Measurements from ENCODE around the gene PLA2G2D.

The PLA2G2D gene

GRCh38 chr1:20090119-20090518 is 29.2 kb downstream of the PLA2G2D start:
- H3K36me3 Mint-ChIP-seq: no peaks in the 10 kb centered on the region
- H3K4me1 Mint-ChIP-seq: no peaks in the 10 kb centered on the region
- ATAC-seq: no peak
- no peak overlapping the region for H3K4me3 Mint-ChIP-seq
- H3K27ac Mint-ChIP-seq: no peak overlapping the region
- no peaks in the 10 kb centered on the region for H3K9me3 Mint-ChIP-seq
- DNase-seq (ENCODE audit: low spot score in 2 of 2): no peak

GRCh38 chr1:20089328-20090077 is 29.8 kb downstream of the PLA2G2D start:
- no peak overlapping the region for H3K27ac Mint-ChIP-seq
- no peak overlapping the region for H3K4me3 Mint-ChIP-seq
- ATAC-seq (no peak), DNase-seq (ENCODE audit: low spot score in 2 of 2) (no peak)
- no peaks in the 10 kb centered on the region for H3K9me3 Mint-ChIP-seq
- no peaks in the 10 kb centered on the region for H3K4me1 Mint-ChIP-seq
- H3K36me3 Mint-ChIP-seq: no peaks in the 10 kb centered on the region

GRCh38 chr1:20087668-20088067 is 31.7 kb downstream of the PLA2G2D start:
- ATAC-seq (no peak), DNase-seq (ENCODE audit: low spot score in 2 of 2) (no peak)
- Mint-ChIP-seq H3K27ac (no peak overlapping the region), H3K4me3 (no peak overlapping the region), H3K9me3 (no peaks in the 10 kb centered on the region), H3K4me1 (no peaks in the 10 kb centered on the region), H3K36me3 (no peaks in the 10 kb centered on the region)

- no peak for DNase-seq (ENCODE audit: low spot score in 2 of 2)
- H3K4me3 Mint-ChIP-seq: no peak overlapping the region
These were observed 32.5 kb downstream of the PLA2G2D start for GRCh38 chr1:20086800-20087199.

GRCh38 chr1:20083178-20083944 is 36.0 kb downstream of the PLA2G2D start:
- ATAC-seq: no peak
- Mint-ChIP-seq H3K27ac (no peak overlapping the region), H3K9me3 (no peaks in the 10 kb centered on the region), H3K4me1 (peaks cover 17% of the 10 kb centered on the region), H3K4me3 (no peak overlapping the region), H3K36me3 (no peaks in the 10 kb centered on the region)
- DNase-seq (ENCODE audit: low spot score in 2 of 2): no peak

More at GRCh38 chr1:20086800-20087199, 32.5 kb downstream of the PLA2G2D start:
- H3K36me3 Mint-ChIP-seq: no peaks in the 10 kb centered on the region
- H3K4me1 Mint-ChIP-seq: no peaks in the 10 kb centered on the region
- no peaks in the 10 kb centered on the region for H3K9me3 Mint-ChIP-seq
- H3K27ac Mint-ChIP-seq: no peak overlapping the region
- ATAC-seq: no peak

- H3K27ac Mint-ChIP-seq: no peak overlapping the region
- DNase-seq (ENCODE audit: low spot score in 2 of 2) (no peak), ATAC-seq (no peak)
- peaks cover 23% of the 10 kb centered on the region for H3K4me1 Mint-ChIP-seq
- H3K9me3 Mint-ChIP-seq: no peaks in the 10 kb centered on the region
- no peak overlapping the region for H3K4me3 Mint-ChIP-seq
- no peaks in the 10 kb centered on the region for H3K36me3 Mint-ChIP-seq
These were observed 36.6 kb downstream of the PLA2G2D start for GRCh38 chr1:20082772-20083171.

- H3K4me3 Mint-ChIP-seq: peak overlapping the region; percentile 30
- DNase-seq (ENCODE audit: low spot score in 2 of 2) (no peak), ATAC-seq (no peak)
- H3K4me1 Mint-ChIP-seq: peaks cover 25% of the 10 kb centered on the region
- no peaks in the 10 kb centered on the region for H3K9me3 Mint-ChIP-seq
- H3K27ac Mint-ChIP-seq: peak overlapping the region; percentile 43
- no peaks in the 10 kb centered on the region for H3K36me3 Mint-ChIP-seq
These were observed 38.0 kb downstream of the PLA2G2D start for GRCh38 chr1:20081353-20081810.

- Mint-ChIP-seq H3K9me3 (no peaks in the 10 kb centered on the region), H3K36me3 (no peaks in the 10 kb centered on the region), H3K27ac (peak overlapping the region; percentile 43), H3K4me3 (peak overlapping the region; percentile 30), H3K4me1 (peaks cover 25% of the 10 kb centered on the region)
- DNase-seq (ENCODE audit: low spot score in 2 of 2) (no peak), ATAC-seq (peak; percentile 67)
These were observed 38.6 kb downstream of the PLA2G2D start for GRCh38 chr1:20080441-20081352.

GRCh38 chr1:20079661-20080305 is 39.6 kb downstream of the PLA2G2D start:
- ATAC-seq (no peak), DNase-seq (ENCODE audit: low spot score in 2 of 2) (no peak)
- no peak overlapping the region for H3K27ac Mint-ChIP-seq
- H3K9me3 Mint-ChIP-seq: no peaks in the 10 kb centered on the region
- H3K4me3 Mint-ChIP-seq: no peak overlapping the region
- no peaks in the 10 kb centered on the region for H3K36me3 Mint-ChIP-seq
- H3K4me1 Mint-ChIP-seq: peaks cover 25% of the 10 kb centered on the region

GRCh38 chr1:20078711-20079110 is 40.6 kb downstream of the PLA2G2D start:
- DNase-seq (ENCODE audit: low spot score in 2 of 2): no peak
- H3K36me3 Mint-ChIP-seq: no peaks in the 10 kb centered on the region
- no peak overlapping the region for H3K27ac Mint-ChIP-seq
- H3K4me1 Mint-ChIP-seq: peaks cover 25% of the 10 kb centered on the region
- ATAC-seq: no peak
- no peak overlapping the region for H3K4me3 Mint-ChIP-seq
- H3K9me3 Mint-ChIP-seq: no peaks in the 10 kb centered on the region

GRCh38 chr1:20078171-20078651 is 41.1 kb downstream of the PLA2G2D start:
- DNase-seq (ENCODE audit: low spot score in 2 of 2): no peak
- Mint-ChIP-seq H3K36me3 (no peaks in the 10 kb centered on the region), H3K4me3 (no peak overlapping the region), H3K4me1 (peaks cover 25% of the 10 kb centered on the region), H3K27ac (no peak overlapping the region), H3K9me3 (no peaks in the 10 kb centered on the region)
- no peak for ATAC-seq

GRCh38 chr1:20076710-20077461 is 42.5 kb downstream of the PLA2G2D start:
- Mint-ChIP-seq H3K9me3 (no peaks in the 10 kb centered on the region), H3K36me3 (no peaks in the 10 kb centered on the region), H3K4me3 (no peak overlapping the region), H3K27ac (no peak overlapping the region), H3K4me1 (peaks cover 25% of the 10 kb centered on the region)
- ATAC-seq (no peak), DNase-seq (ENCODE audit: low spot score in 2 of 2) (no peak)

GRCh38 chr1:20076223-20076622 is 43.1 kb downstream of the PLA2G2D start:
- no peak overlapping the region for H3K4me3 Mint-ChIP-seq
- peaks cover 22% of the 10 kb centered on the region for H3K4me1 Mint-ChIP-seq
- DNase-seq (ENCODE audit: low spot score in 2 of 2): no peak
- H3K36me3 Mint-ChIP-seq: no peaks in the 10 kb centered on the region
- H3K9me3 Mint-ChIP-seq: no peaks in the 10 kb centered on the region
- H3K27ac Mint-ChIP-seq: no peak overlapping the region
- ATAC-seq: no peak

- no peaks in the 10 kb centered on the region for H3K36me3 Mint-ChIP-seq
- H3K4me3 Mint-ChIP-seq: no peak overlapping the region
- H3K27ac Mint-ChIP-seq: no peak overlapping the region
- peaks cover 13% of the 10 kb centered on the region for H3K4me1 Mint-ChIP-seq
- no peak for ATAC-seq
- DNase-seq (ENCODE audit: low spot score in 2 of 2): no peak
- no peaks in the 10 kb centered on the region for H3K9me3 Mint-ChIP-seq
These were observed 44.0 kb downstream of the PLA2G2D start for GRCh38 chr1:20075345-20075744.

All from stimulated activated effector memory CD8-positive, alpha-beta T cell treated with anti-CD3 and anti-CD28 coated beads, Interleukin-12 subunit alpha, Interleukin-12 subunit beta, amount 100 ng/mL, for 72 hours (primary cell).